D721Med (cell line): Measurements from ENCODE around the gene MRPL3.

Source experiments
- DNase-seq: peaks from one replicate; pipeline ENCODE4 v3.0.0; 2011; ENCODE audit warnings: low spot score; ENCODE audit not compliant: insufficient read length
- FAIRE-seq: peaks from 2 replicates; lab custom pipeline; 2011; peaks lifted over from hg19 to GRCh38; lab: Jason Lieb, UNC
- TF ChIP-seq, protein P1 (sequence below): IDR thresholded peaks from 2 replicates; pipeline ENCODE4 v1.5.1; 2012; ENCODE audit warnings: mild to moderate bottlenecking, control low read depth; ENCODE audit not compliant: insufficient read depth; ENCODE audit errors: missing control alignments

The MRPL3 gene

DNA sequence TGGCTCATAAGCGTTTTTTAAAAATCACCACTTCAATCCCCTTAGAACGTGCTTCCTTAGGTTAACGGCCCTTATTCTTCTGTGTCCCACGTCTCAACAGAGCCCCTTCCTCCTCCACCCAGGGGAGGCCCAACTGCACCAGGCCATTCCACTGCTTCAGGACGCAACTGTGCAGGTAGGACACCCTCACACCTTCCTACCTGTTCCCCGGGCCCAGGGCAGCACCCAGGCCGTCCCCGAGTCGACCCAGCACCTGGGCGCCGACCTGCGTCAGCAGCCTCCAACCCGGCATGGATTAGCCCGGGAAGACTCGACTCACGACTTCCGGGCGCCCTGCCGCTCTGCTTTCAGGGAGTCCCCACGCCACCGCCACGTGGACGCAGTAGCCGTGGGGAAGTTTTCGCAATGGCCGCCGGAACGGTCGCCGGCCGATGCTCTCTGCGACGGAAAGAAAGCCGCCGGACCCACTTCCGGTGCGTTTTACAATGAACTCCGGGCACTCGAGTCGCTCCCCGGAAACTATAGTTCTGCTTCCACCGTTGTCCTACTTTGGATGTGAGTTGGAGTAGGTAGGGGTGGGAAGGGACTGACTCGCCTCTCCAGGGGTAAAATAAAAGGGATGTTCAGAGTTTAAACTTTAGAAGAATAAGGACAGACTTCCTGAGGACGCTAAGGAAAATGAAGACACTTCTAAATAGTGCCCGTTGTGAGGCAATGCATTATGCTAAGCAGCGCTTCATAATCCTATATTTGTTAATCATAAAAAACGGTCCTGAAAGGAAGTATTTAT lies at the start of gene MRPL3:
MRPL3 (minus strand) TSS at position 442 of the 790 bp plus-strand sequence; CDS start at position 292, 150 bp downstream.
- TF ChIP-seq, protein P1, sequence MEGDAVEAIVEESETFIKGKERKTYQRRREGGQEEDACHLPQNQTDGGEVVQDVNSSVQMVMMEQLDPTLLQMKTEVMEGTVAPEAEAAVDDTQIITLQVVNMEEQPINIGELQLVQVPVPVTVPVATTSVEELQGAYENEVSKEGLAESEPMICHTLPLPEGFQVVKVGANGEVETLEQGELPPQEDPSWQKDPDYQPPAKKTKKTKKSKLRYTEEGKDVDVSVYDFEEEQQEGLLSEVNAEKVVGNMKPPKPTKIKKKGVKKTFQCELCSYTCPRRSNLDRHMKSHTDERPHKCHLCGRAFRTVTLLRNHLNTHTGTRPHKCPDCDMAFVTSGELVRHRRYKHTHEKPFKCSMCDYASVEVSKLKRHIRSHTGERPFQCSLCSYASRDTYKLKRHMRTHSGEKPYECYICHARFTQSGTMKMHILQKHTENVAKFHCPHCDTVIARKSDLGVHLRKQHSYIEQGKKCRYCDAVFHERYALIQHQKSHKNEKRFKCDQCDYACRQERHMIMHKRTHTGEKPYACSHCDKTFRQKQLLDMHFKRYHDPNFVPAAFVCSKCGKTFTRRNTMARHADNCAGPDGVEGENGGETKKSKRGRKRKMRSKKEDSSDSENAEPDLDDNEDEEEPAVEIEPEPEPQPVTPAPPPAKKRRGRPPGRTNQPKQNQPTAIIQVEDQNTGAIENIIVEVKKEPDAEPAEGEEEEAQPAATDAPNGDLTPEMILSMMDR, result no peak
- DNase-seq, result peak; percentile 36
- FAIRE-seq, result no peak

DNA sequence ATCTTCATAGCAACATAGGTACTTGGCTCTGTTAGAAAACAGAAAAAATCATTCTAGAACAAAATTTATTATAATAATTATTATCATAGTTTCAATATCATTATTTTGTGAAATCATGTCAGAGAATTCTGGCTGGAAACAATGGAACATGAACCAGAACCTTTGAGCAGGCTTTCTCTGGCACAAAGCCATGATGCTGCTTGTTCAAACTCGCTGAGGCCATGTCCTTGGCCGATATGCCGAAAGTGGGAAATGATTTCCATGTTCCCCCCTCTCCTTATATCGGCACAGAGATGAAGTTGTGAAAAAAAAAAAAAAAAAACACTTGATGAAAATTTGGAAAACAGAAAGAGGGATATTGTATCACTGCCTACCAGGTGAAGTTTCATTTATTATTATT lies 49.0 kb upstream of the MRPL3 start:
- DNase-seq, result no peak
- FAIRE-seq, result no peak
- TF ChIP-seq, protein P1, result no peak

DNA sequence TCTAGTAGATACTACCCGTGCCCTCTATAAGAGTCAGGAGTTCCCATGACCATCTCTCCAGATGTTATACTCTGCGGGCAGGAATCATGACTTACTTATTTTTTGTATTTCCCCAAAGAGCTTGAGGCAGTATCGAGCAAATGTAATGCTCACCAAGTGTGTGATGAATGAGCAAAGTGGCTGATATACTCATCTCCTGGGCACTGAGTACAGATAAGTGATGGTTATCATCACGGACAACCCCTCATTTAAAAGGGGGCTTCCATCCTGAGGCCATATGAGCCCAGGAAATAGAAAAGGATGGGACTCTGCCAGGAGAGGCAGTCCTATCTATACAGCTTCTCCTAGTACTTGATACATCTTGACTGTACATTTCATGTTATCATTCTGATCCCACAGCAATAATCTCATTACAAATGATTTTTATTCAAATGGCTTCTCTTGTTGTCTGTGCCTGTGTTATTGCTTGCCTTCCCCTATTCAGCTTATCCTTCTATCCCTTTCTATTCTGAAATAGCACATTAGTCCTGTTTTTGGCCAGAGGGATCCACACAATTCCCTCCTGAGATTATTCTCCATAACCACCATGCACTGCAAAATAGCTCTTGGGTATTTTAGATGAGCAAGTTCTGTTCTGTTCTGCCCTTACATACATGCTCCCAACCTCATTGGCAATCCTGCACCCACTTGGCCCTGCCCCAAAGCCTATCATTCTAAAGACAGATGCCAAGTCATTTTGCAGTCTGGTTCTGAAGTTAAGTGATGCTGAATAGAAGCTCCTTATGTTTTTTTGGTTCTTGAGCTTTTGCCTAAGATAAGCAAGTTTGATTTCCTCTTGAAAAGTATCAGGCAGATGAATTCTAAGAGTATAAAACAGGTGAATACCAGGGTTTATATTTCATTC lies 48.0 kb upstream of the MRPL3 start:
- TF ChIP-seq, protein P1, result no peak
- no peak for FAIRE-seq
- no peak for DNase-seq

DNA sequence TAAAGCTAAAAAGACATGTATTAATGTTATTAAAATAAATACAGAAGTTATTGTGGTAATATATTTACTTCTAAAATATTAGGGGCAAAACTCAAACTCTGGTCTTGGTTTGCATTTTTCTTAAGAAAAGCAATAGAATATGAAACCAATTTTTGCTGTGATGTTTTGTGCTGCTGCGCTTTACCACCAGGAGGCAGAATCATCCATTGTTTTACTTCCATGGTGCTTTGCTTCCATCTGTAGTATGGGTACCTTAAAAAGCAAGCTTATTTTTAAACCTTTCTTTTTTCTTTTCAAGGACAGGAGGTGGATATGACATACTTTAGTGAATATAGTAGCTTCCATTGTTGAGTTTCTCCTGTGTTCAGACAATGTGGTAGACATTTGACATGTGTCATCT lies 46.6 kb upstream of the MRPL3 start:
- TF ChIP-seq, protein P1, result peak; percentile 32
- DNase-seq, result no peak
- FAIRE-seq, result no peak

DNA sequence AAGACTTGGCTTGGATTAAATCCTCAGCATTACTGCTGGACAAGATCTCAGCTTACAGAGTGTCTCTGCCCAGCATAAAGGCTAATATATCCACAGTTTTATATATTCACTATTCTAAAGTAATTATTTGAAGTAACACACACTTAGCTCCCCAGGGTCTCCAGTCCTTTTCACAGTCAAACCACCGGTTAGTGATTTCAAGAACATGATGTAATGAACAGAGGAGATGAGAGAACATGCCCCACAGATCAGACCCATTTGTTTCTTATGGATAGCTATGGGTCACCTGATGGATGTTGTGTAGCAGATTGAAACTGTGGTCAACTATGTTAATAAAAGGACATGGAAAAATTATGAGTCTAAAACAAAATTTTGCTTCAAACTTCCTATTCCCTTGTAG lies 44.8 kb upstream of the MRPL3 start:
- no peak for FAIRE-seq
- DNase-seq, result no peak
- TF ChIP-seq, protein P1, result no peak

DNA sequence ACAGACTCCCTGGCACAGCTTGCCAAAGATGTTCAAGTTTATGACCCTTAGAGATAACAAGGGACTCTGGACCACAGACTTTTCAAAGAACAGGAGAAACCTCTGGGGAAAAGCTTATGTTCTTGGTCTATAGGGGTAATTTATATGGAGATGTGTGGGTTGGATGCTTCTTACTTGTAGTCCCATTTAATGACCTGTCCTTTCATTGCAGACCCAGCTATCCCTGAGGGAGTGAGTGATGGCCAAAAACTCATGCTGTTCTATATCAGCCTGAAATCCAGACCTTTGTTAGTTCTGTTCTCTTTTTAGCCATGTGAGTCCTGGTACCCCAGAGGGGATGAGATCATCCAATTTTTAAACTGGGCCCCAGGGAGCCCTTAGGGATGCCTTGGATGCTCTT lies 43.7 kb upstream of the MRPL3 start:
- TF ChIP-seq, protein P1, result no peak
- DNase-seq, result no peak
- no peak for FAIRE-seq
